ENCODE results near the gene SPDYE6.
"Not testable (repeated sequence)": the region's sequence is repeated elsewhere in the genome, so short reads cannot be mapped to it uniquely, and the experiment has no call there.

The SPDYE6 gene

DNA sequence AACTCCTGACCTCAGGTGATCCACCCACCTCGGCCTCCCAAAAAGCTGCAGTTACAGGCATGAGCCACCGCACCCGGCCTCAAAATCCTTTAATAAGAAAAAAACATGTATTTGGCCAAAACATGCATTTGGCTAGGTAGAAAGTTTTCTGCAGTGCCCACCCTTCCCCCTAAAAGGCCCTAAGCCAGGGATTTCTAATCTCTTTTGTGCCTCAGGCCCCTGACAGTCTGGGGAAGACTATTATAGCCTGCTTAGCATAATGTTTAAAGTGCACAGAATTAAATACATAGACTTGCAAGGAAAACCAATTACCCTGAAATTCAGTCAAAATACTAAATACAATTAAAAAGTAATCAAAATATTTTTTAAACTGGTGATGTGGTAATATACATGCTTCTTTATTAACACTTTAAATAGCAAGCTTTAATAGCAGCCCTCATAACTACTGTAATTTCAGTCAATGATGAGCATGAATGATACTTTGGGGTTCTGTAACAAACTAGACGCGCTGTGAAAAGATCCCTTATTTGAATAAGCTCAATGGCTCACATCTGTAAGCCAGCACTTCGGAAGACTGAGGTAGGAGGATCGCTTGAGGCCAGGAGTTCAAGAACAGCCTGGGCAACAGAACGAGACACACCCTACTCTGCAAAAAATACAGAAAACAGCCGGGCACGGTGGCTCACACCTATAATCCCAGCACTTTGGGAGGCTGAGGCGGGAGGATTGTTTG is 29.9 kb downstream of the SPDYE6 start:
- Histone ChIP-seq H3K4me1 (ENCODE audit: control insufficient read depth, insufficient read depth, low read length) (0 out of 2 replicates have a peak, but pooled peaks cover 6% of the 10 kb centered on the region), H3K4me3 (ENCODE audit: low read depth, low read length) (no peak overlapping the region), H3K9ac (ENCODE audit: low read depth, low read length) (no peak overlapping the region), H3K27me3 (ENCODE audit: control insufficient read depth, insufficient read depth, low read length) (no peaks in the 10 kb centered on the region), H3K27ac (ENCODE audit: low read depth, low read length) (no peak overlapping the region), H3K9me3 (ENCODE audit: control insufficient read depth, insufficient read depth, low read length) (no peaks in the 10 kb centered on the region), H3K36me3 (ENCODE audit: control insufficient read depth, insufficient read depth, low read length) (no peaks in the 10 kb centered on the region)

- not testable (repeated sequence) for H3K4me3 ChIP-seq (ENCODE audit: low read depth, low read length); H3K36me3 ChIP-seq (ENCODE audit: control insufficient read depth, insufficient read depth, low read length)
- H3K4me1 ChIP-seq (ENCODE audit: control insufficient read depth, insufficient read depth, low read length): peaks cover 12% of the 10 kb centered on the region; the same call in 1 of the 2 replicates
Observed at GRCh38 chr7:102325106-102325505, 31.1 kb downstream of the SPDYE6 start.

DNA sequence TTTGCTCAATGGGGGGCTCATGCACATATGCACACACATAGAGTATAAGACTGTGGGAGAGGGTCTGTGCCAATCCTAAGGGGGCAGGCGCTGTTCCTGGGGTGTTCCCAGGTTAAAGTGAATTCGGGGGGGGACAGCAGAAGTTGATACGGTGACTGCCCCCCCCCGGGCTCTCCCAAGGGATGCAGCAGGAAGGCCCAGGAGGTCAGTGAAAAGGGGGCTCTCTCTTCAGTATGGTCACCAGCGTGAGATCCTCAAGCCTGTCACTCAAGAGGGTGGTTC is 32.4 kb downstream of the SPDYE6 start:
- Histone ChIP-seq H3K9ac (ENCODE audit: low read depth, low read length) (no peak overlapping the region), H3K4me3 (ENCODE audit: low read depth, low read length) (no peak overlapping the region), H3K27ac (ENCODE audit: low read depth, low read length) (no peak overlapping the region), H3K9me3 (ENCODE audit: control insufficient read depth, insufficient read depth, low read length) (no peaks in the 10 kb centered on the region), H3K4me1 (ENCODE audit: control insufficient read depth, insufficient read depth, low read length) (peaks cover 12% of the 10 kb centered on the region; the same call in 1 of the 2 replicates), H3K27me3 (ENCODE audit: control insufficient read depth, insufficient read depth, low read length) (no peaks in the 10 kb centered on the region), H3K36me3 (ENCODE audit: control insufficient read depth, insufficient read depth, low read length) (0 out of 2 replicates have a peak, but pooled peaks cover 2% of the 10 kb centered on the region)

More at GRCh38 chr7:102325106-102325505, 31.1 kb downstream of the SPDYE6 start:
- H3K9me3 ChIP-seq (ENCODE audit: control insufficient read depth, insufficient read depth, low read length); H3K27ac ChIP-seq (ENCODE audit: low read depth, low read length); H3K27me3 ChIP-seq (ENCODE audit: control insufficient read depth, insufficient read depth, low read length); H3K9ac ChIP-seq (ENCODE audit: low read depth, low read length): not testable (repeated sequence)

GRCh38 chr7:102322202-102322715 is 34.0 kb downstream of the SPDYE6 start:
- Histone ChIP-seq H3K27ac (ENCODE audit: low read depth, low read length) (no peak overlapping the region), H3K27me3 (ENCODE audit: control insufficient read depth, insufficient read depth, low read length) (no peaks in the 10 kb centered on the region), H3K36me3 (ENCODE audit: control insufficient read depth, insufficient read depth, low read length) (0 out of 2 replicates have a peak, but pooled peaks cover 5% of the 10 kb centered on the region), H3K9me3 (ENCODE audit: control insufficient read depth, insufficient read depth, low read length) (no peaks in the 10 kb centered on the region), H3K4me3 (ENCODE audit: low read depth, low read length) (no peak overlapping the region), H3K9ac (ENCODE audit: low read depth, low read length) (no peak overlapping the region), H3K4me1 (ENCODE audit: control insufficient read depth, insufficient read depth, low read length) (peaks cover 8% of the 10 kb centered on the region; the same call in 1 of the 2 replicates)

DNA sequence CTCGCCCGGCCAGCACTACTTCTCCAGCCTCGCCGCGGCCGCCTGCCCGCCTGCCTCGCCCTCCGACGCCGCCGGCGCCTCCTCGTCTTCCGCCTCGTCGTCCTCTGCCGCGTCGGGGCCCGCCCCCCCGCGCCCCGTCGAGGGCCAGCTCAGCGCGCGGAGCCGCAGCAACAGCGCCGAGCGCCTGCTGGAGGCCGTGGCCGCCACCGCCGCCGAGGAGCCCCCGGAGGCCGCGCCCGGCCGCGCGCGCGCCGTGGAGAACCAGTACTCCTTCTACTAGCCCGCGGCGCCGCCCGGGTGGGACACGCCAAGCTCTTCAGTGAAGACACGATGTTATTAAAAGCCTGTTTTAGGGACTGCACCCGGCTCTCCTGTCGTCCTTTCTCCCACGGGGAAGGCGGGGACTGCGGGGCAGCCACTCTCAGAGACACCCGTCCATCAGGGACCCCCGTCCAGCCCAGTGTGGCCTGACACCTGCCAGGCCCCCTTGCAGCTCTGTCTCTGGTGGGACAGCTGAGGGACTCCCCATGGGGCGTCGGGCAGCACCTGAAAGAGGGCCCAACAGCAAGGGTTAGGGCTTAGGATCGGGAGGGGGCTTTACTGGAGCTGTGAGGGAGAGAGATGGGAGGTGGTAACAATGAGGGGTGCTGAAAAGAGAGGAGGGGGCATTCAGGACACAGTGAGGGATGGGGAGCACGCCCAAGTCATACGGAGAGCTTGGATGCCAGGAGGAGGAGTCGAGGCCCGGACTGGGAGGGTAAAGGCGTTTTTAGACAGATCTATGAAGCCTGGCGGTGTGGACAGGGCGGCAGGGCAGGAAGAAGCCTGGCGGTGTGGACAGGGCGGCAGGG is 34.7 kb downstream of the SPDYE6 start:
- H3K4me3 ChIP-seq (ENCODE audit: low read depth, low read length): peak overlapping the region; percentile 25; the same call in 1 of the 2 replicates

DNA sequence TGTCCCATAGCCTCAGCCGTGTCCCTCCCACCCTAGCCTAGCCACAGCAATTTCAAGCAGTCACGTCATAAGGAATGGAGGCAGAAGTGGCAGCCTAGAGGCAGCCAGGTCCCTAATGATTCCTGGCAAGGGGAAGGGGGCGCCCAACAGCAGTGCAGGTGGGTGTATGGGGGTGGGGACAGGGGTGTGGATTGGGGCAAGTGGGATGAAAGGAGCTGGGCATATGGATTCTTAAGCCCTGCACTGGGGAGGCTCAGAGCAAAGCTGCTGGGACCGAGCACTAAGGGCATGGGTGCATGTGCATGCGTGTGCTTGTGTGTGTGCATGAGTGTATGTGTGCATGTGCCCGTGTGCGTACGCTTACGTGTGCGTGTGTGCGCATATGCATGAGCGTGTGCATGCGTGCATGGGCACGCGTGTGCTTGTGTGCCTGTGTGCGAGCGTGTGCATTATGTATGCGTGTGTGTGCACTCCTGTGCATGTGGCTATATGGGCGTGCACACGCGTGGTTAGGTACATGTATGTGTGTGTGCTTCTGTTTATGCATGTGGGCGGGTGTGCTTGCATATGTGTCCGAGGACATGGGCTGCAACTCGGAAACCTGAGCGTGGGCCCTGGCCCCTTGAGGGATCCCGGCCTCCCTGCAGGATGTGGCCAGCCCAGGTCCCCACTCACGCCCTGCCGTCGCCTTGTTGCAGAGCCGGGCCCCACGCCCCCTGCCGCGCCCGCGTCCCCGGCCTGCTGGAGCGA is 35.5 kb downstream of the SPDYE6 start:
- Histone ChIP-seq H3K4me3 (ENCODE audit: low read depth, low read length) (peak overlapping the region; percentile 25; the same call in 1 of the 2 replicates), H3K36me3 (ENCODE audit: control insufficient read depth, insufficient read depth, low read length) (0 out of 2 replicates have a peak, but pooled peaks cover 5% of the 10 kb centered on the region), H3K9me3 (ENCODE audit: control insufficient read depth, insufficient read depth, low read length) (no peaks in the 10 kb centered on the region), H3K9ac (ENCODE audit: low read depth, low read length) (no peak overlapping the region), H3K27ac (ENCODE audit: low read depth, low read length) (no peak overlapping the region), H3K4me1 (ENCODE audit: control insufficient read depth, insufficient read depth, low read length) (peaks cover 8% of the 10 kb centered on the region; the same call in 1 of the 2 replicates), H3K27me3 (ENCODE audit: control insufficient read depth, insufficient read depth, low read length) (no peaks in the 10 kb centered on the region)

More for the DNA sequence above, 34.7 kb downstream of the SPDYE6 start:
- H3K9me3 ChIP-seq (ENCODE audit: control insufficient read depth, insufficient read depth, low read length): no peaks in the 10 kb centered on the region
- no peak overlapping the region for H3K27ac ChIP-seq (ENCODE audit: low read depth, low read length)
- 0 out of 2 replicates have a peak, but pooled peaks cover 5% of the 10 kb centered on the region for H3K36me3 ChIP-seq (ENCODE audit: control insufficient read depth, insufficient read depth, low read length)
- H3K4me1 ChIP-seq (ENCODE audit: control insufficient read depth, insufficient read depth, low read length): peaks cover 8% of the 10 kb centered on the region; the same call in 1 of the 2 replicates
- no peak overlapping the region for H3K9ac ChIP-seq (ENCODE audit: low read depth, low read length)
- no peaks in the 10 kb centered on the region for H3K27me3 ChIP-seq (ENCODE audit: control insufficient read depth, insufficient read depth, low read length)

DNA sequence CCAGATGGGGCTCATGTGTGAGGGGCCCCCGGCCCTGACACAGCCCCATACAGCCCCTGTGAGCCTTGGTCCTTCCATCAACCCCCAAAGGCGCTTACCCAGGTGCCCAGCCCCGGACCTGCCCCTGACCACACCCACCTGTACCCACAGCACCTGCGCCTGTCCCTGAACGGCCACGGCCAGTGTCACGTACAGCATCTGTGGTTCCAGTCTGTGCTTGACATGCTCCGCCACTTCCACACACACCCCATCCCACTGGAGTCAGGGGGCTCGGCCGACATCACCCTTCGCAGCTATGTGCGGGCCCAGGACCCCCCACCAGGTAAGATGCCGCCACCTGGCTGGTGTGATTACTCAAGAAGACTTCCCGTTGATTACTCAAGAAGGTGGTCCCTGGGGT is 36.1 kb downstream of the SPDYE6 start:
- Histone ChIP-seq H3K9me3 (ENCODE audit: control insufficient read depth, insufficient read depth, low read length) (no peaks in the 10 kb centered on the region), H3K4me1 (ENCODE audit: control insufficient read depth, insufficient read depth, low read length) (peaks cover 8% of the 10 kb centered on the region; the same call in 1 of the 2 replicates), H3K4me3 (ENCODE audit: low read depth, low read length) (no peak overlapping the region), H3K27me3 (ENCODE audit: control insufficient read depth, insufficient read depth, low read length) (no peaks in the 10 kb centered on the region), H3K27ac (ENCODE audit: low read depth, low read length) (no peak overlapping the region), H3K9ac (ENCODE audit: low read depth, low read length) (no peak overlapping the region), H3K36me3 (ENCODE audit: control insufficient read depth, insufficient read depth, low read length) (peaks cover 6% of the 10 kb centered on the region; the same call in 1 of the 2 replicates)

DNA sequence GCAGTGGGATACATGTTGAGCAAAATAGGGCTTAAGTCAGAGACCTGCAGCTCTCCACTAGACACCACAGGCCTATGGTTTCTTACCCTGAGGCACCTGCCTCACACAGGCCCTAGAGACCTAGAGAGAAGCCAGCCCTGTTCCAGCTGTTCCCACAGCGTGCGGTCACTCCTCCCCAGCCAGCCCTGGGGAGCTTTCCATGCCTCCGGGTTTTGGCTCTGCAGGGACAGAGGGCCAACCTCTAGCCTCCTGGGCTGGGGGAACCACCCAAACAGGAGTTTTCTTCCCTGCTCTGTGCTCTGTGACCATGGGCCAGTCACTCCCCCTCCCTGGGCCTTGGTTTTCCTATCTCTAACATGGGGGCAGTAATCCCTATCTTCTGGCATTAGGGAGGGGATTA is 36.6 kb downstream of the SPDYE6 start:
- H3K9me3 ChIP-seq (ENCODE audit: control insufficient read depth, insufficient read depth, low read length): no peaks in the 10 kb centered on the region
- H3K4me3 ChIP-seq (ENCODE audit: low read depth, low read length): no peak overlapping the region
- peaks cover 10% of the 10 kb centered on the region for H3K36me3 ChIP-seq (ENCODE audit: control insufficient read depth, insufficient read depth, low read length)
- H3K9ac ChIP-seq (ENCODE audit: low read depth, low read length): no peak overlapping the region
- peaks cover 8% of the 10 kb centered on the region; the same call in 1 of the 2 replicates for H3K4me1 ChIP-seq (ENCODE audit: control insufficient read depth, insufficient read depth, low read length)
- no peak overlapping the region for H3K27ac ChIP-seq (ENCODE audit: low read depth, low read length)
- no peaks in the 10 kb centered on the region for H3K27me3 ChIP-seq (ENCODE audit: control insufficient read depth, insufficient read depth, low read length)

DNA sequence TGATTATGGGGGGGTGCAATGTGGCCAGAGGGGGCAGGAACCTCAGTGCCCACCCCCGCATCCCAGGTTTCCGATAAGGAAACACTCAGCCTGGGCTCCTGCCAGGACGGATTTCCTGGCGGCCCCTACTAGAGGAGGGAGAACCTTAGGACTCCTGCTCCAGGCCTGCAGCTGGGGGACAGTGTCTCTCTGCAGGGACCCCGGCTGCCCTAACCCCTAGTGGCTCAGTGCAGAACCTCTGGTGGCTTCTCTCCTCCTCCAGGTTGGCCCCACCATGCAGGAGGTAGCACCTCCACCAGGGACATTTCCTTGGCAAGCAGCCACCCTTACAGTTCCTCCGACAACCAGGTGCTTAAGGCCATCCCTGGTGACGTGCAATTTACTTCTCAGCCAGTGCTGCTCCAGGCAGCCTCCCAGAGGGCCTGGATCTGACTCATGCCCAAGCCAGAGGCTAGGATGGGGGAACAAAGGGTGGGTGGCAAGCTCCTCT is 37.7 kb downstream of the SPDYE6 start:
- H3K4me1 ChIP-seq (ENCODE audit: control insufficient read depth, insufficient read depth, low read length): peaks cover 8% of the 10 kb centered on the region; the same call in 1 of the 2 replicates
- H3K9ac ChIP-seq (ENCODE audit: low read depth, low read length): no peak overlapping the region
- no peak overlapping the region for H3K4me3 ChIP-seq (ENCODE audit: low read depth, low read length)
- no peaks in the 10 kb centered on the region for H3K9me3 ChIP-seq (ENCODE audit: control insufficient read depth, insufficient read depth, low read length)
- no peaks in the 10 kb centered on the region for H3K27me3 ChIP-seq (ENCODE audit: control insufficient read depth, insufficient read depth, low read length)
- H3K36me3 ChIP-seq (ENCODE audit: control insufficient read depth, insufficient read depth, low read length): peaks cover 18% of the 10 kb centered on the region
- no peak overlapping the region for H3K27ac ChIP-seq (ENCODE audit: low read depth, low read length)
